Stimulated activated naive B cell treated with anti-CD40 and anti-IgM and Interleukin-4, amounts not matched to agents 10 μg/mL and 1 μg/mL and 100 μg/mL, for 72 hours (primary cell): ENCODE data around the gene IL23A.
"Not testable (repeated sequence)": the region's sequence is repeated elsewhere in the genome, so short reads cannot be mapped to it uniquely, and the experiment has no call there.

Source experiments
- ATAC-seq, 2 donors: fragments of 150-1000 bp; cut with Tn5 transposase; replicated peaks; 2 replicates each; pipeline ENCODE4 v1.10.0; 2021; ENCODE audit warnings: moderate library complexity in 1 of 2
- DNase-seq: peaks from one replicate; pipeline ENCODE4 v3.0.0; 2021
- H3K27ac Mint-ChIP-seq: one replicate; pipeline ENCODE4 v1.8.0; 2022; ENCODE audit warnings: mild to moderate bottlenecking, mixed read lengths
- H3K27me3 Mint-ChIP-seq, 2 donors: one replicate each; pipeline ENCODE4 v1.8.0; 2022; ENCODE audit warnings: mixed read lengths in 2 of 2
- H3K36me3 Mint-ChIP-seq, 2 donors: one replicate each; pipeline ENCODE4 v1.8.0; 2022; ENCODE audit warnings: mixed read lengths in 2 of 2, mild to moderate bottlenecking in 1 of 2
- H3K4me1 Mint-ChIP-seq, 2 donors: one replicate each; pipeline ENCODE4 v1.8.0; 2022; ENCODE audit warnings: mixed read lengths in 2 of 2, mild to moderate bottlenecking in 1 of 2
- H3K4me3 Mint-ChIP-seq, 2 donors: one replicate each; pipeline ENCODE4 v1.8.0; 2022; ENCODE audit warnings: mild to moderate bottlenecking in 2 of 2, mixed read lengths in 2 of 2, moderate library complexity in 1 of 2
- H3K9me3 Mint-ChIP-seq, 2 donors: one replicate each; pipeline ENCODE4 v1.8.0; 2022; ENCODE audit warnings: mixed read lengths in 2 of 2, mild to moderate bottlenecking in 1 of 2

Gene IL23A

DNA sequence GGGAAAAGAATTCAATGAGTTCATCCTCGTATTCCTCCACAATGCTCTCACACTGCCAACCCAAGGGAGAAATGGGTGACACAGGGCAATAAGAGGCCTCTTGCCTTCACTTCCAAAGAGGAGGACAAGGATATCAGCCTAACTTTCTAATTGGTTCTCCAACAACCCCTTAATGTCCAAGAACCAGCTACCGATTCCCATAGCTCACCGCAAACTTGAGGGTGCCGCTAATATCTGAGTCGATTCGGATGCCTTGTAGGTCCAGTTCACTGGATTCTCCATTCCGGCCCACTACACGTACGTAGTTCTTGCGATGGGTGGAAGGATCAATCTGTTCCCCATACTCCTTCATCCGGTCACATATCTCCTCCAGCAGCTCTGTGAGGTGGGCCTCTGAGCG is 27.7 kb upstream of the IL23A start:
- no peak overlapping the region for H3K4me3 Mint-ChIP-seq
- no peaks in the 10 kb centered on the region for H3K27me3 Mint-ChIP-seq

GRCh38 chr12:56315249-56315621 is 23.4 kb upstream of the IL23A start:
- no peak for DNase-seq
- H3K27ac Mint-ChIP-seq = peak overlapping the region; percentile 100
- no peaks in the 10 kb centered on the region for H3K9me3 Mint-ChIP-seq
- peaks cover 20 to 26% of the 10 kb centered on the region in 2 donors for H3K36me3 Mint-ChIP-seq
- H3K27me3 Mint-ChIP-seq = no peaks in the 10 kb centered on the region
- peaks cover 6 to 25% of the 10 kb centered on the region in 2 donors for H3K4me1 Mint-ChIP-seq
- peak overlapping the region; percentile 99 to 100 for H3K4me3 Mint-ChIP-seq
- peak; percentile 1 to 5 for ATAC-seq

More for the DNA sequence above, 27.7 kb upstream of the IL23A start:
- Mint-ChIP-seq H3K9me3 (no peaks in the 10 kb centered on the region), H3K36me3 (peaks cover 15 to 24% of the 10 kb centered on the region in 2 donors), H3K4me1 (peaks cover 2 to 21% of the 10 kb centered on the region in 2 donors), H3K27ac (peak overlapping the region; percentile 47)
- ATAC-seq (no peak), DNase-seq (no peak)

DNA sequence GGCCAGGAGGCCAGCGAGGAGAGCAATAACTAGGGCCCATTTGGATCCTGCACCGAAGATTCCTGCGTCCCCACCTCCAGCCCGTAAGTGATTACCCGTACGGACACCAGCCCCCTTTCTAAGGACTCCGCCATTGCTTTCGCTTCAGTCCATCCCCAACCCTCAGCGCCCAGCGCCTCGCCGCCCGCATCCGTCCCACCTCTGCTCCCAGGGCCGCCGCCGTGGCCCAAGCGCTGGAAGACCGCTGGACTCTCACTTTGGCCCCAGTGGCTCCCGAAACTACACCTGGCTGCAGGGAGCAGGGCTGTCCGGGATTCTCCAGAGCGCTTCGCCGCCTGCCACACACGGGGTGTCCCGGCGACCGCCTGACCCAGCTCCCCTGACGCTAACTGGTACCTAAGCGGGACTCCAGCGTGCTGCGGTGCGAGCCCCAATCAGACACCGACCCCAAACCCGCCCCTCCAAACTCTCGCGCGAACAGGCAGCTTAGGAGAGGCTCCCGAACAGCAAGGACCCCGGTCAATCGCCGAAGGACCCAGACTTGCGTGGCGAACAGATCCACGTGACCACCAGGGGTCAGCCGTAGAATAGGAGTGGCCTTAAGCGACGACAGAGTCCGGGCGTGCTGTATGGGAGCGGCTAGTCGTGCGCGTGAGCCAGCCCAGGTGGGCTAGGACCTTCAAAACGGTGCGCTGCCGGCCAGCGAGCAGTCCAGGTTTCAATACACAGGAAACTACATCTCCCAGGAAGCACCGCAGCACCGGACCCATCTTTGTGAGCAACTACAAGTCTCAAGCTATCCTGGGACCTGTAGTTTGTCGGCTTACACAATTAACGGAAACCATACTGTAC is 22.8 kb upstream of the IL23A start, which contains the start of gene CNPY2:
Gene CNPY2 (minus strand): TSS at position 367 of the 852 bp plus-strand sequence. CDS start 771 bp downstream, outside the sequence.
- Mint-ChIP-seq H3K4me3 (peak within 1 kb of the TSS; percentile 99 to 100), H3K27ac (peak within 1 kb of the TSS; percentile 100), H3K9me3 (no peaks in the 10 kb centered on the region), H3K36me3 (peaks cover 20 to 22% of the 10 kb centered on the region in 2 donors), H3K27me3 (no peaks in the 10 kb centered on the region), H3K4me1 (peaks cover 6 to 25% of the 10 kb centered on the region in 2 donors)
- DNase-seq = peak; percentile 96
- ATAC-seq = peak; percentile 91 to 92

DNA sequence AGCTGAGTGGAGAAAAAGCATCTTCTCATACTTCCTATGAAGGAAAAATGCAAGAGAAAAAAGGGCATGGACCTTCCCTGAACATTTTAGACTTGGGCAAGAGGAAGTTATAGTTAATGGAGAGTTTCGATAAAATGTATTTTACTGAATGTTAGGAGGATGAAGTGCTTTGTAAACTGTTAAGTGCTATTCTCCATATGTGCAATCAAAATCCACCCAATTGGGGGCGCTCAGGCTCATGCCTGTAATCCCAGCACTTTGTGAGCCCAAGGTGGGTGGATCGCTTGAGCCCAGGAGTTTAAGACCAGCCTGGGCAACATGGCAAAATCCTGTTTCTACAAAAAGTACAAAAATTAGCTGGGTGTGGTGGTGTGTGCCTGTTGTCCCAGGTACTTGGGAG is 21.0 kb upstream of the IL23A start:
- no peak overlapping the region for H3K27ac Mint-ChIP-seq
- H3K9me3 Mint-ChIP-seq = no peaks in the 10 kb centered on the region
- peaks cover 15 to 16% of the 10 kb centered on the region in 2 donors for H3K36me3 Mint-ChIP-seq
- no peak overlapping the region for H3K4me3 Mint-ChIP-seq
- H3K4me1 Mint-ChIP-seq = peaks cover 6 to 25% of the 10 kb centered on the region in 2 donors
- ATAC-seq (no peak), DNase-seq (no peak)
- H3K27me3 Mint-ChIP-seq = no peaks in the 10 kb centered on the region

DNA sequence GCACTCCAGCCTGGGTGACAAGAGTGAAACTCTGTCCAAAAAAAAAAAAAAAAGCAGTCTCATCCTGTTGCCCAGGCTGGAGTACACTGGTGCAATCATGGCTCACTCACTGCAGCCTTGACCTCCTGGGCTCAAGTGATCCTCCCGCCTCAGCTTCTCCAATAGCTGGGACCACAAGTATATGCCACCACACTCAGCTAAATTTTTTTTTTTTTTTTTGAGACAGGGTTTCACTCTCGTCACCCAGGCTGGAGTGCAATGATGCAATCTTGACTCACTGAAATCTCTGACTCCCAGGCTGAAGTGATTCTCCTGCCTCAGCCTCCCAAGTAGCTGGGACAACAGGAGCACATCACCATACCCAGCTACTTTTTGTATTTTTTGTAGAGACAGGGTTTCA is 17.7 kb upstream of the IL23A start:
- Mint-ChIP-seq H3K4me3 (no peak overlapping the region), H3K27me3 (no peaks in the 10 kb centered on the region), H3K36me3 (peaks cover 31 to 35% of the 10 kb centered on the region in 2 donors), H3K4me1 (peaks cover 3 to 4% of the 10 kb centered on the region in 2 donors), H3K27ac (no peak overlapping the region), H3K9me3 (no peaks in the 10 kb centered on the region)
- DNase-seq (no peak), ATAC-seq (no peak)

DNA sequence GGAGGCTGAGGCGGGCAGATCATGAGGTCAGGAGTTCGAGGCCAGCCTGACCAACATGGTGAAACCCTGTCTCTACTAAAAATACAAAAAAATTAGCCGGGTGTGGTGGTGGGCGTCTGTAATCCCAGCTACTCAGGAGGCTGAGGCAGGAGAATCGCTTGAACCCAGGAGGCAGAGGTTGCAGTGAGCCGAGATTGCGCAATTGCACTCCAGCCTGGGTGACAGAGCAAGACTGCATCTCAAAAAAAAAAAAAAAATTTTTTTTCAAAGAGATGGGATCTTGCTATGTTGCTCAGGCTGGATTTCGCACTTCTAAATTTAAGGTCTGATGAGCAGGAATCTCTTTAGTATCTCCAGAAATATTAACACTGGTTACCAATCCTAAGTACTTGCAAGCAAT is 17.1 kb upstream of the IL23A start:
- ATAC-seq, H3K4me1 Mint-ChIP-seq, H3K9me3 Mint-ChIP-seq, H3K27ac Mint-ChIP-seq, H3K4me3 Mint-ChIP-seq, H3K27me3 Mint-ChIP-seq, DNase-seq: not testable (repeated sequence)
- H3K36me3 Mint-ChIP-seq = peaks cover 35 to 40% of the 10 kb centered on the region in 2 donors

- Mint-ChIP-seq H3K27me3 (no peaks in the 10 kb centered on the region), H3K4me1 (peaks cover 5 to 6% of the 10 kb centered on the region in 2 donors), H3K4me3 (no peak overlapping the region), H3K36me3 (peaks cover 43 to 51% of the 10 kb centered on the region in 2 donors), H3K9me3 (no peaks in the 10 kb centered on the region), H3K27ac (no peak overlapping the region)
- ATAC-seq (no peak), DNase-seq (no peak)
Observed at GRCh38 chr12:56324206-56324605, 14.5 kb upstream of the IL23A start.

GRCh38 chr12:56326126-56326525 is 12.6 kb upstream of the IL23A start:
- H3K4me3 Mint-ChIP-seq = no peak overlapping the region
- no peaks in the 10 kb centered on the region for H3K9me3 Mint-ChIP-seq
- ATAC-seq = no peak
- no peaks in the 10 kb centered on the region for H3K27me3 Mint-ChIP-seq
- H3K36me3 Mint-ChIP-seq = peaks cover 38 to 44% of the 10 kb centered on the region in 2 donors
- peaks cover 7 to 8% of the 10 kb centered on the region in 2 donors for H3K4me1 Mint-ChIP-seq
- DNase-seq = no peak
- peak overlapping the region; percentile 81 for H3K27ac Mint-ChIP-seq

GRCh38 chr12:56326533-56326932 is 12.2 kb upstream of the IL23A start:
- H3K27ac Mint-ChIP-seq = peak overlapping the region; percentile 81
- H3K36me3 Mint-ChIP-seq = peaks cover 41 to 47% of the 10 kb centered on the region in 2 donors
- no peaks in the 10 kb centered on the region for H3K27me3 Mint-ChIP-seq
- peaks cover 10 to 12% of the 10 kb centered on the region in 2 donors for H3K4me1 Mint-ChIP-seq
- H3K9me3 Mint-ChIP-seq = no peaks in the 10 kb centered on the region
- ATAC-seq (peak; percentile 7 to 25), DNase-seq (no peak)
- H3K4me3 Mint-ChIP-seq = no peak overlapping the region

GRCh38 chr12:56330936-56331490 is 7.7 kb upstream of the IL23A start:
- Mint-ChIP-seq H3K4me3 (no peak overlapping the region), H3K4me1 (peaks cover 17 to 36% of the 10 kb centered on the region in 2 donors), H3K9me3 (no peaks in the 10 kb centered on the region), H3K27me3 (no peaks in the 10 kb centered on the region), H3K36me3 (peaks cover 20 to 25% of the 10 kb centered on the region in 2 donors), H3K27ac (no peak overlapping the region)
- DNase-seq (no peak), ATAC-seq (no peak)

- ATAC-seq (no peak), DNase-seq (no peak)
- Mint-ChIP-seq H3K36me3 (peaks cover 8 to 12% of the 10 kb centered on the region in 2 donors), H3K4me3 (peak overlapping the region; percentile 96), H3K27ac (peak overlapping the region; percentile 100), H3K9me3 (no peaks in the 10 kb centered on the region), H3K27me3 (no peaks in the 10 kb centered on the region), H3K4me1 (peaks cover 18 to 43% of the 10 kb centered on the region in 2 donors)
Observed at GRCh38 chr12:56332512-56333196, 6.0 kb upstream of the IL23A start.

DNA sequence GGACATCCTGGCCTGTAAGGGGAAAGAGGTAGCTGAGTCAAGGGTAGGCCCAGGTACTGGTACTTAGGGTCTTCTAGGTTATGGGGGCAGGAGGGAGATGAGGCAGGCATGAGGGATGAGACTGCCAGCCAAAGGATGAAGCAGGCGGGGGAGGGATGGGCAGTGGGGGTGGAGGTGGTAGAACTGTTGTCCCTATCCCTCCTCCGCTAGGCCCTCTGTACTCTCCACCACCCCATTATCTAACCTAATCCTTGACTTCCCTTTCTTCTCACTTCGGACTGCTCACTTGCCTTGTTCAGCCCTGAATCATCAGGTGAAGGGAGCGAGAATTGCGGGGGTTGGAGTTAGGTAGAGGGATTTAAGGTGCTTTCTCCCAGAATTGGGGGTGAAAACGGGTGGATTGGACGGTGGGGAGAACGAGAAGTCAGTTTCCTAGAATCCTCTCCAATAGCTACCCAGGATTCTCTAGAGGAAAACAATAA is 5.4 kb upstream of the IL23A start:
- Mint-ChIP-seq H3K4me1 (peaks cover 22 to 49% of the 10 kb centered on the region in 2 donors), H3K9me3 (no peaks in the 10 kb centered on the region), H3K4me3 (peak overlapping the region; percentile 96), H3K36me3 (peaks cover 3 to 9% of the 10 kb centered on the region in 2 donors), H3K27me3 (no peaks in the 10 kb centered on the region), H3K27ac (peak overlapping the region; percentile 100)
- ATAC-seq (peak; percentile 22 to 26), DNase-seq (no peak)

- peak; percentile 92 to 95 for ATAC-seq
- Mint-ChIP-seq H3K4me1 (peaks cover 27 to 55% of the 10 kb centered on the region in 2 donors), H3K27me3 (no peaks in the 10 kb centered on the region), H3K27ac (peak within 1 kb of the TSS; percentile 100), H3K4me3 (peak within 1 kb of the TSS; percentile 96), H3K36me3 (peaks cover 5 to 12% of the 10 kb centered on the region in 2 donors), H3K9me3 (no peaks in the 10 kb centered on the region)
- peak; percentile 95 for DNase-seq
Observed at GRCh38 chr12:56333679-56334489, 4.8 kb upstream of the IL23A start, which contains the start of gene PAN2. PAN2 (minus strand) TSS chr12:56334000; CDS start chr12:56333094, 906 bp downstream.
